Colon (tissue), 2 donors: Measurements from ENCODE around the gene CAMK4.

Experiments used
- FAIRE-seq: peaks from 2 replicates; lab custom pipeline; 2012; peaks lifted over from hg19 to GRCh38; lab: Jason Lieb, UNC
- donor health status: control.
- donor health status: control.

CAMK4 gene

DNA sequence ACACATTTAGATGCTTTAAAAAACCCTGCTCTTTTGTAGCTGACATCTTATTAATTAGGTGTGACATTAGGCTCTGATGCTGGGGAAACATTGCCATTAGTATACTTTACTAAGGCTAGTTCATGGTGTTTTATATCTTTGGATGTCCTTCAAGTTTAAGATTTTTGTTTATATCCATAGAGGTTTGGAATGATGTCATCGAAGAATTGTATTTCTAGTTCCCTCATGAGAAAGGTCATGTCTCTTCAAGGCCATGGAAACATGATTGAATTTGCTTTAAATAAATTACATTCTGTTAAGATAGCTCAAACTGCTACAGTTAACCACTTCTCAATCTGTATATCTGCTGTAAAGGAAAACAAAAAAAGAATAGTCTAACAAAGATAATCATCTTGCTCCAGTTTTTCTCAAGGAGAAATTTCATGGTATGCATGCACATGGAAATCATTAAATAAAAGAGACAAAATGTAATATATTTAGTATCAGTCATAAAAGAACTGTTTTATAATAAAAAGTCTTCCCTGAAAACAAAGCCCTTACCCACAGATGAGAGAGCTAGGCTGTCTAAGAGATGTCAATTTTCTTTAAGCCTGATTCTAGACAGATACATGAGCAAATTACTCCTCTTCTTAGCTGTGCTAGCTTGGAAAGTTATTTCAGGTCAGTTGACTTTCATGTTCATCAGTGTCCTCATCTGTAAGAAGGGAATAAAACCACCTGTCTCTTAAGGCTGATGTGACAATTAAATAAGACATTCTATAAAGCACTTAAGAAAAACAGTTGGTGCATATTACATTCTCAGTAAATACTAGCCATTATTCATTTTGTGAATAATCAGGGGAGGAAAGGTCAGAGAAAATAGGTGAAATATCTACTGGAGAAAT, 313.2 kb downstream of the CAMK4 start:
- FAIRE-seq: no peak
